Heart left ventricle (tissue), 16 donors: ENCODE measurements around the gene ACD. TPM values are rescaled to one million over a fixed set of nuclear protein-coding genes. Genes with fewer than 3 reads are reported as not detected.
A peak's percentile ranks its signal among the peaks of the same experiment; 100 is the strongest.

Experiments used
- ATAC-seq, 4 donors: fragments of 200-7000 bp; cut with Tn5 transposase; one replicate each; pipeline ENCODE4 v1.9.1; 2020 to 2022; ENCODE audit warnings: moderate library complexity in 4 of 4, mild to moderate bottlenecking in 3 of 4, moderate number of reproducible peaks in 1 of 4
- DNase-seq, 5 donors: peaks; one replicate each; pipeline ENCODE4 v3.0.0-alpha.2; 2020
- H3K27ac ChIP-seq, 12 donors: fragments of 200-600 bp; sonication (generic) in 4 of 12; one replicate each; pipeline versions ENCODE4 v1.5.0 to v1.8.0; 2016 to 2022; ENCODE audit warnings: mild to moderate bottlenecking in 2 of 12
- H3K27me3 ChIP-seq, 9 donors: fragments of 200-600 bp; sonication (generic) in 2 of 9; one replicate each; pipeline versions ENCODE4 v1.5.1 to v1.8.0; 2016 to 2022; ENCODE audit warnings: mild to moderate bottlenecking in 3 of 9
- H3K36me3 ChIP-seq, 9 donors: fragments of 200-600 bp; sonication (generic) in 2 of 9; one replicate each; pipeline versions ENCODE4 v1.5.0 to v1.8.0; 2018 to 2022; ENCODE audit warnings: mild to moderate bottlenecking in 2 of 9
- H3K4me1 ChIP-seq, 12 donors: fragments of 200-600 bp; sonication (generic) in 4 of 12; one replicate each; pipeline versions ENCODE4 v1.5.0 to v1.8.0; 2016 to 2022; ENCODE audit warnings: mild to moderate bottlenecking in 3 of 12
- H3K4me3 ChIP-seq, 12 donors: fragments of 200-600 bp; sonication (generic) in 4 of 12; one replicate each; pipeline versions ENCODE4 v1.5.0 to v1.8.0; 2017 to 2022; ENCODE audit warnings: mild to moderate bottlenecking in 9 of 12, moderate library complexity in 4 of 12
- H3K9me3 ChIP-seq, 12 donors: fragments of 200-600 bp; sonication (generic) in 4 of 12; one replicate each; pipeline versions ENCODE4 v1.5.0 to v1.8.0; 2016 to 2022; ENCODE audit warnings: mild to moderate bottlenecking in 1 of 12
- POLR2A ChIP-seq, 2 donors: fragments of 450-650 bp; IDR thresholded peaks; one replicate each; pipeline ENCODE4 v1.6.1; 2017; ENCODE audit warnings: antibody characterized with exemption in 2 of 2, mild to moderate bottlenecking in 2 of 2, moderate library complexity in 2 of 2
- WGBS, 4 donors: extraction: QIAGEN DNeasy Blood & Tissue Kit in 2 of 4; methylation state at CpG; one replicate each; pipeline versions ENCODE4 v1.1.5 to v1.1.7; 2013 to 2018; 5-methylcytosine and 5-hydroxymethylcytosine counted together
- intact Hi-C, 10 donors: fragments of 100-400 bp; cut with DNase I; formaldehyde crosslinking; loops; one replicate each; pipeline versions ENCODE4 v1.11.1 to v1.14.2; 2022
- polyA plus RNA-seq, 2 donors: library from polyadenylated mRNA; stranded (reverse); fragments of 200-250 nt; gene quantifications; one replicate each; pipeline ENCODE4 v1.2.3, GENCODE V29; 2013
- total RNA-seq, 9 donors: library from RNA; depleted of rRNA in 2 of 9; stranded (reverse); fragments of >200 nt in 2 of 9; fragmentation: NEBNext Ultra II Directional in 3 of 9; extraction: Animal tissue kit (Norgen Biotek cat#: 25700) in 3 of 9; gene quantifications; one replicate each; pipeline versions ENCODE4 v1.1.0 to v1.2.4, GENCODE V29; 2016 to 2023
- TF ChIP-seq, protein P1 (sequence below), 12 donors: fragments of 200-600 bp; sonication (generic) in 4 of 12; IDR thresholded peaks; one replicate each; pipeline versions ENCODE4 v1.5.0 to v1.8.0; 2018 to 2022; ENCODE audit warnings: antibody characterized with exemption in 12 of 12, mild to moderate bottlenecking in 5 of 12
- donor health status: ischemic (EF 13 %, LVEDD 7.1; RV severe dilation, severe dysfunction).
- donor health status: healthy with polysubstance abuse.
- donor health status: DM: no; HTN: yes; CAD: no.
- donor health status: DM: no; HTN: no; CAD: no.
- donor health status: ischemic (EF 25% LVEDD 6.9; RV normal size, moderate dysfunction).
- donor health status: ischemic (EF 25% LVEDD 5.7; RV mildly dilated, moderate dysfunction).
- donor health status: healthy.
- donor health status: DM: yes; HTN: yes; CAD: no.
- donor health status: ischemic (EF 35%, LVEDD 5.7; RV mildly dilated, moderate dysfunction).
- donor health status: nonischemic (EF 11% LVEDD 7.7; RV severe dilation, severe dysfunction).
- donor health status: DM: yes; HTN: yes; CAD: no.
- donor health status: PGD.
- donor health status: ischemic (EF 29% LVEDD 5.4; RV normal size, mild dysfunction).
- donor health status: nonischemic (EF 23%, LVEDD 6.1; RV moderate dilation, normal function).

The ACD gene
- total and polyA plus RNA-seq, 11 donors = 6.2 to 19.9 (median 9.5) TPM

DNA sequence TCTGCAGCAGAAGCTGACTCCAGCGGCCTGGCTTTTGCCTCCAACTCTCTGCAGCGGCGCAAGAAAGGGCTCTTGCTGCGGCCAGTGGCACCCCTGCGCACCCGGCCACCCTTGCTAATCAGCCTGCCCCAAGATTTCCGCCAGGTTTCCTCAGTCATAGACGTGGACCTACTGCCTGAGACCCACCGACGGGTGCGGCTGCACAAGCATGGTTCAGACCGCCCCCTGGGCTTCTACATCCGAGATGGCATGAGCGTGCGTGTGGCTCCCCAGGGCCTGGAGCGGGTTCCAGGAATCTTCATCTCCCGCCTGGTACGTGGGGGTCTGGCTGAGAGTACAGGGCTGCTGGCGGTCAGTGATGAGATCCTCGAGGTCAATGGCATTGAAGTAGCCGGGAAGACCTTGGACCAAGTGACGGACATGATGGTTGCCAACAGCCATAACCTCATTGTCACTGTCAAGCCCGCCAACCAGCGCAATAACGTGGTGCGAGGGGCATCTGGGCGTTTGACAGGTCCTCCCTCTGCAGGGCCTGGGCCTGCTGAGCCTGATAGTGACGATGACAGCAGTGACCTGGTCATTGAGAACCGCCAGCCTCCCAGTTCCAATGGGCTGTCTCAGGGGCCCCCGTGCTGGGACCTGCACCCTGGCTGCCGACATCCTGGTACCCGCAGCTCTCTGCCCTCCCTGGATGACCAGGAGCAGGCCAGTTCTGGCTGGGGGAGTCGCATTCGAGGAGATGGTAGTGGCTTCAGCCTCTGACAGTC lies 2.0 kb upstream of the ACD start:
- Histone ChIP-seq H3K9me3 (no peaks in the 10 kb centered on the region), H3K27ac (no peak overlapping the region), H3K27me3 (no peaks in the 10 kb centered on the region), H3K4me3 (no peak overlapping the region), H3K36me3 (peaks cover 0 to 21% (median 0%) of the 10 kb centered on the region in 9 donors), H3K4me1 (peaks cover 4 to 36% (median 29%) of the 10 kb centered on the region in 12 donors)
- WGBS, 4 donors = 91 to 95% (median 95%) methylated on average over 12 to 34 of the region's 34 CpGs
- ATAC-seq = no peak
- no peak for TF ChIP-seq POLR2A (IDR thresholded peaks at IDR 0.05)
- TF ChIP-seq, protein P1, sequence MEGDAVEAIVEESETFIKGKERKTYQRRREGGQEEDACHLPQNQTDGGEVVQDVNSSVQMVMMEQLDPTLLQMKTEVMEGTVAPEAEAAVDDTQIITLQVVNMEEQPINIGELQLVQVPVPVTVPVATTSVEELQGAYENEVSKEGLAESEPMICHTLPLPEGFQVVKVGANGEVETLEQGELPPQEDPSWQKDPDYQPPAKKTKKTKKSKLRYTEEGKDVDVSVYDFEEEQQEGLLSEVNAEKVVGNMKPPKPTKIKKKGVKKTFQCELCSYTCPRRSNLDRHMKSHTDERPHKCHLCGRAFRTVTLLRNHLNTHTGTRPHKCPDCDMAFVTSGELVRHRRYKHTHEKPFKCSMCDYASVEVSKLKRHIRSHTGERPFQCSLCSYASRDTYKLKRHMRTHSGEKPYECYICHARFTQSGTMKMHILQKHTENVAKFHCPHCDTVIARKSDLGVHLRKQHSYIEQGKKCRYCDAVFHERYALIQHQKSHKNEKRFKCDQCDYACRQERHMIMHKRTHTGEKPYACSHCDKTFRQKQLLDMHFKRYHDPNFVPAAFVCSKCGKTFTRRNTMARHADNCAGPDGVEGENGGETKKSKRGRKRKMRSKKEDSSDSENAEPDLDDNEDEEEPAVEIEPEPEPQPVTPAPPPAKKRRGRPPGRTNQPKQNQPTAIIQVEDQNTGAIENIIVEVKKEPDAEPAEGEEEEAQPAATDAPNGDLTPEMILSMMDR (IDR thresholded peaks at IDR 0.05) = no peak
- DNase-seq = peak in 2 of 5 donors; percentile 17 to 29
- intact Hi-C loops = loop anchor here in 2 of 10 donors (2.0 to 10.0 kb wide), 2 partner anchors 99 to 173 kb away; partner anchors contain the start of gene CTCF (in 1 of the 2)

DNA sequence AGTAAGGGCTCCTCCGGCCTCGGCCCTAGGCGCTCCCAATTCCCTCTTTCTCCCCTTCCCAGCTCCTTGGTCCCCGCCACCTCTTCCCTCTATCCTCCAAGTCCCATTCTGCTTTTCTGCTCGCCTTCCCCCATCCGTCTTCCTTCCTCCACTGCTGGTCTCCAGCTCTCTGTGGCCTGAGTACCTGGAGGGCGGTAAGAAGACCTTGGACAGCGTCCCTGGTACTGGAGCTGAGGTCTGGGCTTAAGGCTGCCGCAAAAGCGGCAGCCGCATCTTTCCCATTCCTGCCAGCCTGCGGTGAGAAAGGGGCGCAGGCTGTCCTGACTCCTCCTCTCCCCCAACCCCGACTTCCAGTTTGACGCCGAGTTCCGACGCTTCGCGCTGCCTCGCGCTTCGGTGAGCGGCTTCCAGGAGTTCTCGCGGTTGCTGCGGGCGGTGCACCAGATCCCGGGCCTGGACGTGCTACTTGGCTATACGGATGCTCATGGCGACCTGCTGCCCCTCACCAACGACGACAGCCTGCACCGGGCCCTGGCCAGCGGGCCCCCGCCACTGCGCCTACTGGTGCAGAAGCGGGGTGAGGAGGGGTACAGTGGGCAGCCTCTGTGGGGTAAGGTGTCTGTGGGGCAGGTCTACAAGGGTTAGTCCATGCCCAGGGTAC lies 1.2 kb upstream of the ACD start:
- TF ChIP-seq, protein P1 (IDR thresholded peaks at IDR 0.05) = no peak
- no peak for TF ChIP-seq POLR2A (IDR thresholded peaks at IDR 0.05)
- Histone ChIP-seq H3K4me3 (peak overlapping the region in 11 of 12 donors; percentile 73 to 97 (median 84)), H3K27me3 (no peaks in the 10 kb centered on the region), H3K9me3 (no peaks in the 10 kb centered on the region), H3K36me3 (peaks cover 0 to 23% (median 0%) of the 10 kb centered on the region in 9 donors), H3K27ac (peak overlapping the region in 11 of 12 donors; percentile 50 to 97 (median 84)), H3K4me1 (peaks cover 4 to 32% (median 25%) of the 10 kb centered on the region in 12 donors)
- peak in 2 of 5 donors; percentile 27 to 34 for DNase-seq
- no peak for ATAC-seq
- 12 to 19% (median 15%) methylated on average over 31 to 39 of the region's 39 CpGs for WGBS, 4 donors
- intact Hi-C loops = loop anchor here in 2 of 10 donors (2.0 to 10.0 kb wide), 2 partner anchors 98 to 174 kb away; partner anchors contain the start of gene CTCF (in 1 of the 2)

DNA sequence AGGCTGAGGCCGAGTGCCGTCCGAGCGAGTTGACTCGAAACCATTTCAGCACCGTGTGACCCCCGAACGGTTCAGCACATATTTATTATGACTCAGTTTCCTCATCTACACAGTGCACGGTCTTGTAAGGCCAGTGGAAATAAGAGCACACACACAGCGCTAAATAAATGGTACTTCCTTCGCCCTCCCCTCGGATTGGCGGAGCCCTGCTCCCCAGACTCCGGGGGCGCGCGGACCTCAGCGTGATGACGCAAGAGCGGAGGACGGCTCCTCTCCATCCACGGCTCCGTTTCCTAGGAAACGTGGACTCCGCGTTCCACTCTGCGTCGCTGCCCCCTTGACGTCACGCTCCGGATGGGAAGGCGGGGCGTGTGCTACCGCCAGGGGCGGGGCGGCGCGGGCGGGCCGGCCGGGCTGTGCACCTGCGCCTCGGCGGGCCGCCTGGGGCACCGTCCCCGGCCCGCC lies 536 bp upstream of the ACD start, which contains the start of gene PARD6A:
PARD6A (plus strand) TSS at position 397 of the 465 bp plus-strand sequence. CDS start 79 bp downstream, outside the sequence.
- Histone ChIP-seq H3K4me3 (peak within 1 kb of the TSS; percentile 73 to 97 (median 82)), H3K36me3 (peaks cover 0 to 23% (median 0%) of the 10 kb centered on the region in 9 donors), H3K9me3 (no peaks in the 10 kb centered on the region), H3K27ac (peak within 1 kb of the TSS; percentile 80 to 97 (median 93)), H3K4me1 (peaks cover under 1 to 26% (median 20%) of the 10 kb centered on the region in 12 donors), H3K27me3 (peaks cover 0 to 5% (median 0%) of the 10 kb centered on the region in 9 donors)
- DNase-seq (peak; percentile 96 to 98 (median 97)), ATAC-seq (peak; percentile 84 to 95 (median 87))
- intact Hi-C loops = loop anchor here in 3 of 10 donors (1.0 to 10.0 kb wide), 3 partner anchors 98 to 174 kb away; partner anchors contain the start of gene CTCF (in 2 of the 3)
- WGBS, 4 donors = 0 to 1% (median 1%) methylated on average over 13 to 48 of the region's 48 CpGs
- TF ChIP-seq, protein P1 (IDR thresholded peaks at IDR 0.05) = peak in 3 of 12 donors; percentile 14 to 21 (median 15)
- peak in 1 of 2 donors; percentile 0 for TF ChIP-seq POLR2A (IDR thresholded peaks at IDR 0.05)
